NCI-H2107 treated with DMSO at 0.1 percent for 48 hours (cell line): ENCODE measurements around the gene ZNF366.
A peak's percentile ranks its signal among the peaks of the same experiment; 100 is the strongest.

Source experiments
- DNase-seq: peaks from one replicate; lab custom pipeline; 2025; ENCODE audit not compliant: unreplicated experiment; lab: John Stamatoyannopoulos, UW

The ZNF366 gene

GRCh38 chr5:72507231-72507906 is at the start of gene ZNF366:
TSS of gene ZNF366 (minus strand) at chr5:72507410. CDS start at chr5:72461496, 45,914 bp downstream.
- DNase-seq = no peak

- peak; percentile 56 for DNase-seq
Observed at GRCh38 chr5:72556351-72557166, 49.3 kb upstream of the ZNF366 start.

- DNase-seq = no peak
Observed at GRCh38 chr5:72555871-72556270, 48.7 kb upstream of the ZNF366 start.

- DNase-seq = no peak
Observed at GRCh38 chr5:72554897-72555296, 47.7 kb upstream of the ZNF366 start.

GRCh38 chr5:72552041-72552557 is 44.9 kb upstream of the ZNF366 start:
- DNase-seq = no peak

- no peak for DNase-seq
Observed at GRCh38 chr5:72550595-72550994, 43.4 kb upstream of the ZNF366 start.

GRCh38 chr5:72543811-72544210 is 36.6 kb upstream of the ZNF366 start:
- no peak for DNase-seq

GRCh38 chr5:72543365-72543764 is 36.2 kb upstream of the ZNF366 start:
- DNase-seq = no peak

- no peak for DNase-seq
Observed at GRCh38 chr5:72542695-72543094, 35.5 kb upstream of the ZNF366 start.

- DNase-seq = no peak
Observed at GRCh38 chr5:72541501-72542225, 34.5 kb upstream of the ZNF366 start.

- no peak for DNase-seq
Observed at GRCh38 chr5:72540759-72541438, 33.7 kb upstream of the ZNF366 start.

- no peak for DNase-seq
Observed at GRCh38 chr5:72539726-72540125, 32.5 kb upstream of the ZNF366 start.

- no peak for DNase-seq
Observed at GRCh38 chr5:72539038-72539437, 31.8 kb upstream of the ZNF366 start.

- DNase-seq = no peak
Observed at GRCh38 chr5:72537166-72537565, 30.0 kb upstream of the ZNF366 start.

GRCh38 chr5:72531496-72532190 is 24.4 kb upstream of the ZNF366 start:
- no peak for DNase-seq

GRCh38 chr5:72530196-72530595 is 23.0 kb upstream of the ZNF366 start:
- DNase-seq = no peak

- DNase-seq = no peak
Observed at GRCh38 chr5:72529383-72529782, 22.2 kb upstream of the ZNF366 start.

GRCh38 chr5:72525816-72526215 is 18.6 kb upstream of the ZNF366 start:
- DNase-seq = no peak

GRCh38 chr5:72523960-72524582 is 16.9 kb upstream of the ZNF366 start:
- no peak for DNase-seq

GRCh38 chr5:72522607-72523006 is 15.4 kb upstream of the ZNF366 start:
- DNase-seq = no peak
